Activated T-cell treated with anti-CD3 and anti-CD28 coated beads, Interleukin-2, amount 50 U/mL, for 72 hours (primary cell): ENCODE results near the gene CR1. TPM values are rescaled to one million over a fixed set of nuclear protein-coding genes. Genes with fewer than 3 reads are reported as not detected.
A peak's percentile ranks its signal among the peaks of the same experiment; 100 is the strongest.
"Not testable (repeated sequence)": the region's sequence is repeated elsewhere in the genome, so short reads cannot be mapped to it uniquely, and the experiment has no call there.

Source experiments
- ATAC-seq, 2 donors: fragments of 150-1000 bp; cut with Tn5 transposase; replicated peaks in 1 of 2; 2 replicates each; pipeline ENCODE4 v1.10.0; 2021; ENCODE audit warnings: moderate library complexity in 2 of 2, mild to moderate bottlenecking in 1 of 2
- DNase-seq, 2 donors: peaks; one replicate each; pipeline ENCODE4 v3.0.0; 2021 to 2022; ENCODE audit warnings: mixed read lengths in 1 of 2
- H3K27ac Mint-ChIP-seq: one replicate; pipeline ENCODE4 v1.8.0; 2022; ENCODE audit warnings: mild to moderate bottlenecking, moderate library complexity, mixed read lengths
- H3K27me3 Mint-ChIP-seq: one replicate; pipeline ENCODE4 v1.8.0; 2022; ENCODE audit warnings: low read depth, mixed read lengths
- H3K36me3 Mint-ChIP-seq, 2 donors: one replicate each; pipeline ENCODE4 v1.8.0; 2022; ENCODE audit warnings: mixed read lengths in 2 of 2, mild to moderate bottlenecking in 1 of 2; ENCODE audit not compliant: insufficient read depth in 2 of 2
- H3K4me1 Mint-ChIP-seq: one replicate; pipeline ENCODE4 v1.8.0; 2022; ENCODE audit warnings: low read depth, mixed read lengths
- H3K4me3 Mint-ChIP-seq, 2 donors: one replicate each; pipeline ENCODE4 v1.8.0; 2022; ENCODE audit warnings: mild to moderate bottlenecking in 2 of 2, mixed read lengths in 2 of 2, moderate library complexity in 2 of 2
- H3K9me3 Mint-ChIP-seq, 2 donors: one replicate each; pipeline ENCODE4 v1.8.0; 2022; ENCODE audit warnings: mixed read lengths in 2 of 2
- total RNA-seq, 2 donors: library from RNA; stranded (reverse); gene quantifications; one replicate each; pipeline ENCODE4 v1.2.3, GENCODE V29; 2022

The CR1 gene
- total RNA-seq, 2 donors from 2014 or later = 0.09 to 0.22 TPM

DNA sequence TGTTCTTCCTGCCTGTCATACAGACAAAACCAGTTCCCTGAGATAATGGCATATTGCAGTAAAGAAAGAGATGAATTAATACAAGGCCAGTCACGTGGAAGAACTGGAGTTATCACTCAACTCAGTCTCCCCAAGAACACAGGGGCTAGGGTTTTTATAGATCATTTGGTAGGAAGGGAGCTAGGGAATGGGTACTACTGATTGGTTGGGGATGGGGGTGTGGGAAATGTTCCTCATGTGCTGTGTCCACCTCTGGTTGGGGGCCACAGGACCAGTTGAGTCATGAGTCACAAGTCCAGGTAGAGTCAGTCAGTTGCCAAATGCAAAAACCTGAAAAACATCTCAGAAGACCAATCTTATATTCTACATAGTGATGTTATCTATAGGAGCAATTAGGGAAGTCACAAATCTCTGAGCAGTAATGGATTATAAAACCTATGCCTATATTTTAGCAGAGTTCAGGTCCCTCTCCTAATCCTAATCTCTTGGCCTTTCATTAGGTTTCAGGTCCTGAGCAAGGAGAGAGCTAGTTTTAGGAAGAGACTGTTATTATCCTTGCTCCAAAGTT is 129.6 kb downstream of the CR1 start:
- not testable (repeated sequence) for H3K4me3 Mint-ChIP-seq, ATAC-seq, H3K27ac Mint-ChIP-seq, H3K27me3 Mint-ChIP-seq, DNase-seq, H3K4me1 Mint-ChIP-seq, H3K36me3 Mint-ChIP-seq, H3K9me3 Mint-ChIP-seq

DNA sequence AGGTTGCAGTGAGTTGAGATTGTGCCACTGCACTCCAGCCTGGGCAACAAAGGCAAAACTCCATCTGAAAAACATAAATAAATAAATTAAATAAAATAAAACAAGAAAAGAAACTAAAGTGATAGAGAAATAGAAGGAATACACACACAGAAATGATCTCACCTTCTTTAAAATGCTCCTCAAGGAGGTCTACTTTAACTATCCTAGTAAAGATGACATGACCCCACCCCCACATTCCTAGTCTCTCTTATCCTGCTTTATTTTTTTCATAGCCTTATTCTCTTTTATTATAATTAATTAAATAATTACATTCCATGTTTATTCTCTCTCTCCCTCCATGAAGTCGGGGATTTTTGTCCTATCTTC is 131.0 kb downstream of the CR1 start:
- DNase-seq (no peak), ATAC-seq (no peak)
- no peaks in the 10 kb centered on the region for H3K9me3 Mint-ChIP-seq
- no peaks in the 10 kb centered on the region for H3K4me1 Mint-ChIP-seq
- no peaks in the 10 kb centered on the region for H3K36me3 Mint-ChIP-seq
- H3K27me3 Mint-ChIP-seq = no peaks in the 10 kb centered on the region
- no peak overlapping the region for H3K4me3 Mint-ChIP-seq
- H3K27ac Mint-ChIP-seq = no peak overlapping the region

GRCh38 chr1:207627496-207627895 is 131.5 kb downstream of the CR1 start:
- H3K27ac Mint-ChIP-seq = no peak overlapping the region
- H3K36me3 Mint-ChIP-seq = no peaks in the 10 kb centered on the region
- H3K4me3 Mint-ChIP-seq = no peak overlapping the region
- ATAC-seq (no peak), DNase-seq (no peak)
- H3K9me3 Mint-ChIP-seq = no peaks in the 10 kb centered on the region
- no peaks in the 10 kb centered on the region for H3K4me1 Mint-ChIP-seq
- H3K27me3 Mint-ChIP-seq = no peaks in the 10 kb centered on the region

- no peak overlapping the region for H3K4me3 Mint-ChIP-seq
- H3K9me3 Mint-ChIP-seq = no peaks in the 10 kb centered on the region
- H3K27ac Mint-ChIP-seq = no peak overlapping the region
- no peaks in the 10 kb centered on the region for H3K36me3 Mint-ChIP-seq
- DNase-seq (no peak), ATAC-seq (no peak)
- H3K4me1 Mint-ChIP-seq = no peaks in the 10 kb centered on the region
- no peaks in the 10 kb centered on the region for H3K27me3 Mint-ChIP-seq
These were observed 132.8 kb downstream of the CR1 start for GRCh38 chr1:207628776-207629175.

DNA sequence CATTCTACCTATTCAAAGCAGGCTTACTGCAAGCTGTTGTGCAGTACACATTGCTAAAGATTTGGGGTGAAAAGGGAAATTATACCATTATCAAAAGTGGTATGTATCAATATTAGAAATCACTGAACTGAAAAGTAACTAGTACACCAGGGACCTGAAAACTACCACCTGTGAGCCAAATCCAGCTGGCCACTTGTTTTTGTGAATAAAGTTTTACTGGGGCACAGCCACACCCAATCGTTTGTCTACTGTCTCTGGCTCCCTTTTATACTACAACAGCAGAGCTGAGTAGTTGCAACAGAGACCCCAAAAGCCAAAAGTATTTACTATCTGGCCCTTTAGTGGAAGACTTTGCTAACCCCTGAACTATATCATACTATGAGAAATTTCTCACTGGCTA is 135.2 kb downstream of the CR1 start:
- no peak overlapping the region for H3K27ac Mint-ChIP-seq
- ATAC-seq (no peak), DNase-seq (no peak)
- no peak overlapping the region for H3K4me3 Mint-ChIP-seq
- H3K27me3 Mint-ChIP-seq = no peaks in the 10 kb centered on the region
- H3K9me3 Mint-ChIP-seq = no peaks in the 10 kb centered on the region
- H3K36me3 Mint-ChIP-seq = no peaks in the 10 kb centered on the region
- no peaks in the 10 kb centered on the region for H3K4me1 Mint-ChIP-seq

DNA sequence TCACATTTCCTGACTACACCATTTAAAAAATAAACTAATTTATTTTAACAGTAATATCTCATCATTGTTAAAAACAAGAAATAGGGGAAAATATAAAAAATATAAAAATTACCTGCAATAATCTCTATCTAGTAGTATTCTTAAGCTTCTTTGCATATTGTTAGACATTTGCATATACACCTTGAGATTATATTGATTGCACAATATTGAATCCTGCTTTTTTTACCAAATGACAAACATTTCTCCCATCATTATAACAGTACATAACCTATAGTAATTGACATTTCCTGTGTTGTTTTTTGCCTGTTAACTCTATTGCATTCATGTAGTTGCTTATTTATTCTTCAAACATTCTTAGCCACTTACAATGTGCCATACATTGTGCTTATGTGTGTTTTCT is 137.3 kb downstream of the CR1 start:
- Mint-ChIP-seq H3K4me3 (no peak overlapping the region), H3K4me1 (no peaks in the 10 kb centered on the region), H3K36me3 (no peaks in the 10 kb centered on the region), H3K9me3 (no peaks in the 10 kb centered on the region), H3K27me3 (no peaks in the 10 kb centered on the region), H3K27ac (no peak overlapping the region)
- ATAC-seq (no peak), DNase-seq (no peak)

- ATAC-seq, DNase-seq, H3K27me3 Mint-ChIP-seq, H3K27ac Mint-ChIP-seq, H3K9me3 Mint-ChIP-seq, H3K36me3 Mint-ChIP-seq, H3K4me1 Mint-ChIP-seq, H3K4me3 Mint-ChIP-seq: not testable (repeated sequence)
These were observed 137.8 kb downstream of the CR1 start for GRCh38 chr1:207633699-207634289.

DNA sequence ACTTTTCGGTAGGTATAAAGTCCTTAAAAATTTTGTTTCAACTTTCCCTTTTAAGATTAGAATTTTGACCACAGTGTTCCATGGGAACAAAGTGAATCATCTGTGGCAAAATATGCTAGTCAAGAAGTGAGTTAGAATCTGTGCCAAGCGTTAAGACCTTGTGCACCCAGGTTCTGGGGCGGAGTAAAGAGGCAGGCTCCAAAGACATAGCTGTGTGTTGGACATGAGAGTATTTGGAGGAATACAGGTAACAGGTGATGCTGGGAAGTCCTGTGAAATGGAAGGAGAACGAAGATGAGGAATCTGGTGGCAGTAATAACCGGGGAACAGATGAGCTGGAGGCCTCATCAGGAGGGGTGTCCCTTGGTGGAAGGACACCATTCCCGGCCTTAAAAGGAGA is 138.3 kb downstream of the CR1 start:
- H3K36me3 Mint-ChIP-seq, DNase-seq, H3K4me3 Mint-ChIP-seq, H3K27ac Mint-ChIP-seq, H3K27me3 Mint-ChIP-seq, ATAC-seq, H3K4me1 Mint-ChIP-seq, H3K9me3 Mint-ChIP-seq: not testable (repeated sequence)

DNA sequence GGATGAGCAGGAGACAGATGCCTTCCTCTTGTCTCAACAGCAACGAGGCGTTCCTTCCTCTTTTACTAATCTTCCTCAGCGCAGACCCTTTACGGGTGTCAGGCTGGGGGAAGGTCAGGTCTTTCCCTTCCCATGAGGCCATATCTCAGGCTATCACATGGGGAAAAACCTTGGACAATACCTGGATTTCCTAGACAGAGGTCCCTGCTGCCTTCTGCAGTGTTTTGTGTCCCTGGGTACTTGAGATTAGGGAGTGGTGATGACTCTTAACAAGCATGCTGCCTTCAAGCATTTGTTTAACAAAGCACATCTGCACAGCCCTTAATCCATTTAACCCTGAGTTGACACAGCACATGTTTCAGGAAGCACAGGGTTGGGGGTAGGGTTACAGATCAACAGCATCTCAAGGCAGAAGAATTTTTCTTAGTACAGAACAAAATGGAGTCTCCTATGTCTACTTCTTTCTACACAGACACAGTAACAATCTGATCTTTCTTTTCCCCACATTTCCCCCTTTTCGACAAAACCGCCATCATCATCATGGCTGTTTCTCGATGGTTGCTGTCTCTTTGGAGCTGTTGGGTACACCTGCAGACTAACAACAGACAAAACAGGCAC is 139.7 kb downstream of the CR1 start:
- not testable (repeated sequence) for H3K27ac Mint-ChIP-seq, H3K36me3 Mint-ChIP-seq, H3K27me3 Mint-ChIP-seq, H3K9me3 Mint-ChIP-seq, H3K4me3 Mint-ChIP-seq, H3K4me1 Mint-ChIP-seq, DNase-seq, ATAC-seq

DNA sequence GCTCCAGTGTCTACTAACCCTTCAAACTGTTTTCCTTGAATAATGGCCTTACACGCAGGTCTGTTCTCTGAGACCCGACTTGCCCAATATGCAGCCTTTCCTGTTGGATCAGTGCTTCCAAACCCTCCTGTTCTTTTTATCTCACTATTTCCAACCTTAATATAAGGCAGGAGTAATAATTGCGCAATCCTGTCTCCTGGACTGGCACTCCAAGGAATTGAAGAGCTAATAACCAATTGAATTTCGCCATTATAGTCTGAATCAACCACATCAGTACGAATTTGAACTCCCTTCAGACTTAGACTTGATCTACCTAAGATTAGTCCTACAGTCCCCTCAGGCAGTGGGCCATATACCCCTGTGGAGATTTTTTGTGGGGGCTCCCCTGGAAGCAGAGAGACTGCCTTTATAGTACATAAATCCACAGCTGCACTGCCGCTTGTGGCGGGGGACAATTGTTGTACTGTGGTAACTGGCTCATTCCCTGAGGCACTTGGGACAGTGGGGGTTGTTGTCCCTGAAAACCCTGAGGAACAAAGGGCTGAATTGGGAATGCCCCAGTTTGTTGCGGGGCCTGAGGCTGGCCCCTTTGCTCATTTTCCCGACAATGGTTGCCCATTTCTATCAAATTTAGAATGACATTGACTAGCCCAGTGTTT is 142.7 kb downstream of the CR1 start:
- not testable (repeated sequence) for ATAC-seq, H3K9me3 Mint-ChIP-seq, DNase-seq, H3K36me3 Mint-ChIP-seq, H3K4me1 Mint-ChIP-seq, H3K27ac Mint-ChIP-seq, H3K4me3 Mint-ChIP-seq
- H3K27me3 Mint-ChIP-seq = peaks cover 14% of the 10 kb centered on the region

GRCh38 chr1:207639362-207639761 is 143.4 kb downstream of the CR1 start:
- H3K36me3 Mint-ChIP-seq, H3K9me3 Mint-ChIP-seq, DNase-seq, H3K4me3 Mint-ChIP-seq, H3K4me1 Mint-ChIP-seq, H3K27ac Mint-ChIP-seq, ATAC-seq: not testable (repeated sequence)
- H3K27me3 Mint-ChIP-seq = peaks cover 21% of the 10 kb centered on the region

DNA sequence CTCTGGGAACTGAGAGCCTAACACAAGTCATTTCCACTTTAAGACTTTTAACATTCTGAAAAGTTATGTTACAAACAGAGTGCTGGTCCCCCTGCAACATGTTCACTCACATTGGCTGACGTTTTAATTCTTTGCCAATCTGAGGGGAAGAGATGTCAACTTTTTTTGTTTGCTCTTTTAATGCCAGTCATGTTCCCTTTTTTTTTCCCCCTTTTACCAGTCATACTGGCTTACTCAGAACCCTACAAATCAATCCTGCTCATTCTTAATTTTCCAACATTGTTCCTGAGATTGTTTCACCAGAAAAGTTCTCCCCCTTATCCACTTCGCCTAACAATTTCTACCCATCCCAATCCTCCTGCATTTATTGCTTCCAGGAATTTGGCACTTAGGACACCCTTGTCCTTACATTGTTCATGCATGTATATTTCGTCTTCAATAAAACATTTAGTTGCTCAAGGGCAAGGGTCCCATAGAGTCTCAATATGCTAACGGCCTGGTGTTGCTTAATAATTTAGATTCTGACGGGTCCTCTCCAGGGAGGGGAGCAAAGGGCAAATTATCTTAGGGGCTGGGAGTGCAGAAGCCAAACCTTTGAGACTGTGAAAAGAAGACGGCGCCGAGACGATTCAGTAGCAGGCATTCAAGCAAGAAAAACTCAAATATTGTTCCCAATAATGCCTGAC is 148.4 kb downstream of the CR1 start:
- H3K4me1 Mint-ChIP-seq = peaks cover 12% of the 10 kb centered on the region
- H3K27ac Mint-ChIP-seq = no peak overlapping the region
- H3K4me3 Mint-ChIP-seq = peak overlapping the region; percentile 83 to 91
- no peaks in the 10 kb centered on the region for H3K9me3 Mint-ChIP-seq
- H3K27me3 Mint-ChIP-seq = peaks cover 24% of the 10 kb centered on the region
- ATAC-seq (no peak), DNase-seq (no peak)
- no peaks in the 10 kb centered on the region for H3K36me3 Mint-ChIP-seq
